GM12891 (cell line): Measurements from ENCODE around the gene MIEN1.

Source experiments
- POLR2A ChIP-seq: IDR thresholded peaks from 2 replicates; pipeline ENCODE4 v1.6.1; 2011; ENCODE audit warnings: low read depth, low read length, control low read depth
- POLR2AphosphoS5 ChIP-seq: IDR thresholded peaks from 2 replicates; pipeline ENCODE4 v1.6.1; 2011; ENCODE audit warnings: low read depth, low read length, control low read depth
- TAF1 ChIP-seq: IDR thresholded peaks from 2 replicates; pipeline ENCODE4 v1.6.1; 2011; ENCODE audit warnings: low read depth, low read length, control low read depth

GRCh38 chr17:39750131-39751015 is 20.0 kb upstream of the MIEN1 start:
- no peak for TF ChIP-seq POLR2A
- TF ChIP-seq POLR2AphosphoS5, result no peak
- TF ChIP-seq TAF1, result no peak
